Naive thymus-derived CD4-positive, alpha-beta T cell (primary cell): ENCODE data around the gene LGR4. TPM values are rescaled to one million over a fixed set of nuclear protein-coding genes. Genes with fewer than 3 reads are reported as not detected.

Experiments
- ATAC-seq: fragments of 150-1000 bp; cut with Tn5 transposase; 2 replicates; pipeline ENCODE4 v1.10.0; 2021; ENCODE audit warnings: mild to moderate bottlenecking, moderate library complexity
- CTCF ChIA-PET: fragments of 350-600 bp; sonication (Branson Sonifier 250); formaldehyde crosslinking; loops from one replicate; lab custom pipeline; 2021; ENCODE audit warnings: antibody characterized with exemption; lab: Charles Lee
- POLR2A ChIA-PET: fragments of 350-600 bp; sonication (Branson Sonifier 250); formaldehyde crosslinking; loops from one replicate; lab custom pipeline; 2021; ENCODE audit warnings: antibody characterized with exemption, inconsistent platforms; lab: Charles Lee
- DNase-seq, 9 donors: peaks; one replicate each; pipeline versions ENCODE4 v3.0.0 to v3.0.0-alpha.2; 2020 to 2022; ENCODE audit warnings: mixed read lengths in 1 of 9
- H3K27ac ChIP-seq: one replicate; pipeline ENCODE4 v1.7.0; 2013; ENCODE audit warnings: mild to moderate bottlenecking, low read depth, low read length, moderate library complexity
- H3K27me3 ChIP-seq, 2 donors: one replicate each; pipeline ENCODE4 v1.7.0; 2013; ENCODE audit warnings: low read length in 2 of 2, mild to moderate bottlenecking in 2 of 2, moderate library complexity in 2 of 2; ENCODE audit not compliant: control insufficient read depth in 2 of 2, insufficient read depth in 2 of 2
- H3K36me3 ChIP-seq, 3 experiments: 1 replicate in 2 of 3; 2 replicates in 1 of 3; pipeline ENCODE4 v1.7.0; 2013; ENCODE audit warnings: low read length in 3 of 3, mild to moderate bottlenecking in 3 of 3, moderate library complexity in 1 of 3; ENCODE audit not compliant: insufficient read depth in 3 of 3, control insufficient read depth in 2 of 3
- H3K4me1 ChIP-seq, 2 donors: one replicate each; pipeline ENCODE4 v1.7.0; 2013; ENCODE audit warnings: low read length in 2 of 2, mild to moderate bottlenecking in 2 of 2, moderate library complexity in 1 of 2; ENCODE audit not compliant: control insufficient read depth in 2 of 2, insufficient read depth in 2 of 2
- H3K4me3 ChIP-seq: 2 replicates; pipeline ENCODE4 v1.7.0; 2013; ENCODE audit warnings: mild to moderate bottlenecking, low read length
- H3K9me3 ChIP-seq, 3 experiments: 1 replicate in 2 of 3; 2 replicates in 1 of 3; pipeline ENCODE4 v1.7.0; 2013; ENCODE audit warnings: low read length in 3 of 3; ENCODE audit not compliant: control insufficient read depth in 2 of 3
- H3K27ac Mint-ChIP-seq, 9 donors: one replicate each; pipeline ENCODE4 v1.8.0; 2020 to 2022; ENCODE audit warnings: mixed read lengths in 9 of 9, mild to moderate bottlenecking in 8 of 9, moderate library complexity in 5 of 9, inconsistent platforms in 2 of 9
- H3K27me3 Mint-ChIP-seq, 5 donors: one replicate each; pipeline ENCODE4 v1.8.0; 2021 to 2022; ENCODE audit warnings: mixed read lengths in 5 of 5, mild to moderate bottlenecking in 1 of 5
- H3K36me3 Mint-ChIP-seq, 5 donors: one replicate each; pipeline ENCODE4 v1.8.0; 2020 to 2022; ENCODE audit warnings: mixed read lengths in 5 of 5, mild to moderate bottlenecking in 3 of 5, inconsistent platforms in 1 of 5
- H3K4me1 Mint-ChIP-seq, 7 donors: one replicate each; pipeline ENCODE4 v1.8.0; 2020 to 2022; ENCODE audit warnings: mixed read lengths in 7 of 7, mild to moderate bottlenecking in 3 of 7, inconsistent platforms in 1 of 7
- H3K4me3 Mint-ChIP-seq, 10 donors: one replicate each; pipeline ENCODE4 v1.8.0; 2020 to 2022; ENCODE audit warnings: mild to moderate bottlenecking in 10 of 10, mixed read lengths in 10 of 10, moderate library complexity in 6 of 10, inconsistent platforms in 2 of 10
- H3K9me3 Mint-ChIP-seq, 11 donors: one replicate each; pipeline ENCODE4 v1.8.0; 2020 to 2022; ENCODE audit warnings: mixed read lengths in 11 of 11, mild to moderate bottlenecking in 4 of 11, inconsistent platforms in 1 of 11, moderate library complexity in 1 of 11
- intact Hi-C, 2 donors: fragments of 100-400 bp; cut with micrococcal nuclease; formaldehyde crosslinking; loops; one replicate each; pipeline ENCODE4 v1.15.1; 2023
- polyA plus RNA-seq, 2 donors: library from polyadenylated mRNA; unstranded; fragments of 300-500 nt; fragmentation: Illumina TruSeq; gene quantifications; one replicate each; pipeline ENCODE4 v1.2.3, GENCODE V29; 2021
- total RNA-seq, 6 experiments: library from RNA in 5 of 6; stranded (reverse) in 5 of 6; gene quantifications; 1 replicate in 5 of 6; 2 replicates in 1 of 6; pipeline ENCODE4 v1.2.3 and lab custom pipeline; 2021 to 2026

Gene LGR4
- total and polyA plus RNA-seq, 7 experiments from 2014 or later = 0.05 to 1.5 (median 0.49) TPM

DNA sequence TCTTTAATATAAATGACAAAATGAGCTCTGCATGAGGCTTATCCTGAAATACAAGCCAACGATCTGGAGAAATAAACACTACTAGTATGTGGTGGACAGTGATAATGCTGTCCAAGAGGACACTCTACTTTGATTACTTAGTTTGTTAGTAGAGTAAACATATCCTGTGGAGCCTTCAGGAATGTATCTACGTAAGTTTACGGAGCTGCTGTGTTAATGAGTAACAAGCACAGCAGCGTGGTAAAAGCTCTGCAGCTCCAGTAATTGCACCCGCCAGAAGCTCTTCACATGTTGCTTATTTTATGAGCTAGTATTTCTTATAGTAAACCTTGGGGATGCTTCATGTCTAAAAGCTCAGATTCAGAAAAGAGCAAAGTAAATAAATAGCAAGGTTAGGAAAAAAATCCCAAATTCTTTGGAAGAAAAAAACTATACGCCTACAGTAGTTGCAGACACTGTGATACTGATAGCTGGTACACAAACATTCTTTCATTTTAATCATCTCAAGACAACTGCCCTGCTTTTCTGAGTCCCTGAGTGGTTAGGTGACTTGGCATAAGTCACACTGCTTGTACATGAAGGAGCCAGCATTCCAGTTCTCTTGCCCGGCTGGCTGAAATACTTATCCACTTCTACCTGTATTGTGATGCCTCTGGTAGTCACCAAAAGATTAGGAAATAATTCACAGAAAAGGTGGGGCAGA lies 76.9 kb downstream of the LGR4 start:
- Mint-ChIP-seq H3K4me1 (no peaks in the 10 kb centered on the region), H3K27me3 (no peaks in the 10 kb centered on the region), H3K36me3 (no peaks in the 10 kb centered on the region), H3K27ac (no peak overlapping the region), H3K9me3 (no peaks in the 10 kb centered on the region), H3K4me3 (no peak overlapping the region)
- Histone ChIP-seq H3K27me3 (no peaks in the 10 kb centered on the region), H3K9me3 (no peaks in the 10 kb centered on the region), H3K4me1 (no peaks in the 10 kb centered on the region), H3K27ac (no peak overlapping the region), H3K4me3 (no peak overlapping the region), H3K36me3 (no peaks in the 10 kb centered on the region)
- intact Hi-C loops = no loop called here
- CTCF ChIA-PET = interaction anchor here (0.7 to 1.1 kb wide), 2 partner anchors 48 to 83 kb away, joined by 3 read pairs; no protein-coding TSS in a partner anchor
- DNase-seq (no peak), ATAC-seq (no peak)
- POLR2A ChIA-PET = no interaction called here

DNA sequence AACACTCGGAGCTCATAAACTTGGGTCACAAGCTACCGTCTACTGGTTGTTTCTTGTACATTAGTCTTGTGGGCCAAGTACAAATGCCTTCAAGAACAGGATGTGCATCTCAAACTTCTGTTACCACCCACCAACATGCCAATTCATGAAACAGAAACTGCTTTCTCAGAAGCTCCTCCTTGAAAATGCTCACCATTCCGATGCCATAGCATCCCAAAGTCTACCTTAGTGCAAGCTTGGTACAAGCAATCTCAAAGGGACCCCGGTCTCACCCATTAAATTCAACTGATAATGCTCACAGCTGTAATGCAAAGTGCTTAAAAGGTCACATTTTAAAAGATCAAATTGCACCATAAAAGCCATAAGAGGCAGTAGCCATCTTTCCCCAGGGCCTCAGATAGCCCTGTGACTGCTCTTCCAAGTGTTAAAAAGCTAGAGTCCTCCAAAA lies 77.8 kb downstream of the LGR4 start:
- H3K9me3 Mint-ChIP-seq = no peaks in the 10 kb centered on the region
- no peaks in the 10 kb centered on the region for H3K4me1 Mint-ChIP-seq
- no peak overlapping the region for H3K4me3 Mint-ChIP-seq
- Histone ChIP-seq H3K9me3 (no peaks in the 10 kb centered on the region), H3K4me1 (no peaks in the 10 kb centered on the region), H3K4me3 (no peak overlapping the region), H3K27ac (no peak overlapping the region), H3K27me3 (no peaks in the 10 kb centered on the region), H3K36me3 (no peaks in the 10 kb centered on the region)
- H3K27ac Mint-ChIP-seq = no peak overlapping the region
- H3K36me3 Mint-ChIP-seq = no peaks in the 10 kb centered on the region
- intact Hi-C loops = no loop called here
- DNase-seq (no peak), ATAC-seq (no peak)
- POLR2A ChIA-PET = no interaction called here
- CTCF ChIA-PET = no interaction called here
- H3K27me3 Mint-ChIP-seq = no peaks in the 10 kb centered on the region

DNA sequence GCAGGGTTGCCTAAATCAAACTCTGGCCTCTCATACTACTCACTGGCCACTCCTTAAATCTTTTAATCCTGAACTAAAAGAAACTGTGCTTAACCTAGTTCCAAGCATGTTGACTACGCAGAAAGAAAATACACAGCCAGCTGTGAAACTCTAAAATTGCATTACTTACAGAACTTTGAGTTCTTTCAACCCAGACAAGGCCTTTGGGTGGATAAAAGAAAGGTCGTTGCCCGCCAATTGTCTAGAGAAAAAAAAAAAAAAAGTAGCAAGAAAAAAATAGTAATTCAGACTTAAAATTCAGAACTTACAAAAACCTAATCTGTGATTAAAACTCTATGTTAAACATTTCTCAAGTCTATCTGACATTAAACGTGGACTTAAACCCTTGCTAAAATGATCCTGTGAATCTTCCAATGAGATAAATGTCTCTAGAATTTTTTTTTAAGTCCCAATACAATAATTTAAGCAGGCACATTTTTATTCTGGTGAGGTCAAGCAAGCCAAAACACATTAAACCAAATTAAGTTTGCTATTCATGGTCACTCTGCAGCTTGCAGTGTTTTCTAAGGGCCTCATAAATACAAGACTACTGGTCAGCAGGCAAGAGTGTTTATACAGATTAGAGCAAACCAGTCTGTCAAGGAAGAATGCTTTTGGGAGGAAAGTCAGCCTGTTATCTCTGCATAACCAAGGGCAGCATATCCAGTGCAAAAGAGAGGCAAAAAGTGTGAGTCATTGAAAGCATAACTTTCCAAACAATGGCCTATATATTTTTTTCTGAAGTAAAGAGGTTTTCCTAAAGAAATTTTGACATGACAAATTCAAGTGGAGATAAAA lies 80.1 kb downstream of the LGR4 start:
- intact Hi-C loops = no loop called here
- Histone ChIP-seq H3K4me3 (no peak overlapping the region), H3K9me3 (no peaks in the 10 kb centered on the region), H3K36me3 (no peaks in the 10 kb centered on the region), H3K27ac (no peak overlapping the region), H3K27me3 (no peaks in the 10 kb centered on the region), H3K4me1 (no peaks in the 10 kb centered on the region)
- peaks cover 0 to 3% (median 0%) of the 10 kb centered on the region in 7 donors for H3K4me1 Mint-ChIP-seq
- H3K27ac Mint-ChIP-seq = no peak overlapping the region
- ATAC-seq (no peak), DNase-seq (no peak)
- POLR2A ChIA-PET = no interaction called here
- H3K4me3 Mint-ChIP-seq = no peak overlapping the region
- no peaks in the 10 kb centered on the region for H3K27me3 Mint-ChIP-seq
- CTCF ChIA-PET = no interaction called here
- H3K9me3 Mint-ChIP-seq = no peaks in the 10 kb centered on the region
- H3K36me3 Mint-ChIP-seq = no peaks in the 10 kb centered on the region

DNA sequence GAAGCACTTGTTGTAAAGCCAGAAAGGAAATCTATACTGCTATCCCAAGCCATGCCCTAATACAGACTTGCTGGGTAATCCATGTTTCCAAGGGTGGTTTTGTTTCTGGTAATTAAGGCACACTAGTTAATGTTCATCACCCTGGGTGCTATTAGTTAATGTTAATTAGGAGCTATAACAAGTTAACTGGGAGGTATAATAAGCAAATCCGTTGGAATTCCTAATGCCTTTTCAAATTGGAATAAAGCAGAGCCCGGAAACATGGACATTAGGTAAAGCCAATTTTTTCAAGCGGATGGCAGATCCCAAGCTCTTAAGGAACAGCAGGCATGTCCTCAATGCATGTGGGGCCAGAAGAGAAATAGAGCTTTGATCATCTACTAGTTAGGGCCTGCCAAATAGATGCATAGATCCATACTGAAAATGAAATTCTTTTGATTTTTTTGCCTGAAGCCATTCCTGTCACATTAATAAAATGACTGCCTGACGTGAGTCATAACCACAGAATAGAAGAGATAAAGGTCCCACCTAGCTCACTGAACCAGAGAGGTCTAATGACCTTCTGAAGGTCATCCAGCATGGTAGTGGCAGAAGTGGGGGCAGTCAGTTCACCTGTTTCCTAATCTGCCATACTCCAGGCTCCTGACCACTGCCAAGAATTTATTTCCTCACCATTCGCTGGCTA lies 81.1 kb downstream of the LGR4 start:
- no peaks in the 10 kb centered on the region for H3K9me3 Mint-ChIP-seq
- peaks cover 0 to 4% (median 0%) of the 10 kb centered on the region in 5 donors for H3K27me3 Mint-ChIP-seq
- Histone ChIP-seq H3K27ac (no peak overlapping the region), H3K9me3 (no peaks in the 10 kb centered on the region), H3K27me3 (no peaks in the 10 kb centered on the region), H3K36me3 (no peaks in the 10 kb centered on the region), H3K4me1 (no peaks in the 10 kb centered on the region), H3K4me3 (no peak overlapping the region)
- intact Hi-C loops = no loop called here
- H3K4me1 Mint-ChIP-seq = peaks cover 0 to 3% (median 0%) of the 10 kb centered on the region in 7 donors
- CTCF ChIA-PET = no interaction called here
- no peaks in the 10 kb centered on the region for H3K36me3 Mint-ChIP-seq
- POLR2A ChIA-PET = no interaction called here
- H3K27ac Mint-ChIP-seq = no peak overlapping the region
- DNase-seq (no peak), ATAC-seq (no peak)
- H3K4me3 Mint-ChIP-seq = no peak overlapping the region

DNA sequence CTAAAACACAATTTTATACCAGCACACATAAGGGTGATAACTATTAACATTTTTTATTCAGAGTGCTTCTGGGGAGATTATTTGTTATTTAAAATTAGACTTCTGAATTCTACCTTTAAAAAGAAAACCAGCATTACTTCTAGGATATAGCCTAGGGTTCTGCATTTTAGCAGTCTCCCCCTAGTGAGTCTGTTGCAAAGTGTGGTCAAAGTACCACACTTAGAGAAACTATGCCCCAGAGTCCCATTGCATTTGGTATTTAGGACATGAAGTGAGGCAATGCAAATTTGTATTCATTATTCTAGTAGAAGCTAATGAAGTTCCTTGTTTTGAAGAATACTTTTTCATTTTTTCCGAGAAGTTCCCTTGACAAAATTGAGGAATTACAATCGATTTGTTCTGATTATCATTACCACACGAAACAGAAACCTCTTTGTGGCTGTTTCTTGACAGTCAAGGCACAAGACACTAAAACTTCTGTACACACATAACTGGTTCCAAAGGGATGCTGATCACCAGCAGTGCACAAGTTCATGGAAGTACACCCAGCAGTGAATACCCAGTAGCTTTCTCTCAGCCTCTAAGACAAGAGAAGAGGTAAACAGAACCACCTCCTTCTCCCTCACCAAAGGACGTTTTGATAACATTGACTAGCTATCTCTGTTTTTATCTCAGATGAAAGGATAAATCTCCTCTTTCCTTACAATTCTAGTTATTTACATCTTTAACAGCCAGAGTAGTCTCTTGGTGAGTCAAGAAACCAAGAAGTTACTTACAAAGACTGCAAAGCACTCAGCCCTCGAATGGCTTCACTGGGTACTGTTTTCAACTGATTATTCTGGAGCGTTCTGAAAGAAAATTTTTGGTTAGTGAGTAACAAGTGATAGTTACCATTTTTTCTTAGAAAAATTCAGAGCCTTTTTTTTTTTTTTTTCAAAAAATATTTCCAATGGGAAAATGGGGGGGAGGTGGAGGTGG lies 82.0 kb downstream of the LGR4 start:
- ChIA-PET POLR2A (no interaction called here), CTCF (no interaction called here)
- DNase-seq (no peak), ATAC-seq (no peak)
- H3K27me3 Mint-ChIP-seq = peaks cover 0 to 4% (median 0%) of the 10 kb centered on the region in 5 donors
- no peaks in the 10 kb centered on the region for H3K4me1 ChIP-seq
- no peak overlapping the region for H3K4me3 ChIP-seq
- no peak overlapping the region for H3K4me3 Mint-ChIP-seq
- no peaks in the 10 kb centered on the region for H3K36me3 Mint-ChIP-seq
- H3K27ac ChIP-seq = no peak overlapping the region
- H3K36me3 ChIP-seq = no peaks in the 10 kb centered on the region
- H3K9me3 Mint-ChIP-seq = no peaks in the 10 kb centered on the region
- H3K9me3 ChIP-seq = no peaks in the 10 kb centered on the region
- no peaks in the 10 kb centered on the region for H3K27me3 ChIP-seq
- peaks cover 0 to 3% (median 0%) of the 10 kb centered on the region in 7 donors for H3K4me1 Mint-ChIP-seq
- H3K27ac Mint-ChIP-seq = no peak overlapping the region
- intact Hi-C loops = no loop called here

DNA sequence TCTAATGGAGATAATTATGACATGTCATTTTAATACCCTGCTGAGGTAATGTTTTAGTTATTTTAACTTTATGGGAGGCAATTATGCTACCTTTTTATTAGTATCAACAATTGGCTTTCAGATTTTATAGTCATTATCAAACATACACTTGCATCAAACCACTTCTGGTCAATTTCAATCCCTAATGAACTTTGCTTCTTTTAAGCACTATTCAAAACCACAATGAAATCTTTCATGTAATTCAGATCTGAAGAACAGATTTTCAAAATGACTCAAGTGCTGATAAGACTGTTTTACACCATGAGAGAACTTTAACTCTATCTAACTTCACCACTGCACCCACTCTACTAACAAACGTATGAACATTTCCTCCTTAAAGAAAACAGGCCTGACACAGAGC lies 83.7 kb downstream of the LGR4 start:
- POLR2A ChIA-PET = no interaction called here
- H3K27ac Mint-ChIP-seq = no peak overlapping the region

More for the DNA sequence above, 83.7 kb downstream of the LGR4 start:
- no peak overlapping the region for H3K27ac ChIP-seq
- peaks cover 0 to 5% (median 0%) of the 10 kb centered on the region in 5 donors for H3K27me3 Mint-ChIP-seq
- peaks cover 0 to 3% (median 0%) of the 10 kb centered on the region in 7 donors for H3K4me1 Mint-ChIP-seq
- no peaks in the 10 kb centered on the region for H3K36me3 Mint-ChIP-seq
- intact Hi-C loops = no loop called here
- H3K9me3 Mint-ChIP-seq = no peaks in the 10 kb centered on the region
- CTCF ChIA-PET = no interaction called here
- no peak overlapping the region for H3K4me3 ChIP-seq
- H3K9me3 ChIP-seq = no peaks in the 10 kb centered on the region
- no peaks in the 10 kb centered on the region for H3K36me3 ChIP-seq
- H3K4me1 ChIP-seq = no peaks in the 10 kb centered on the region
- no peak for DNase-seq
- no peak overlapping the region for H3K4me3 Mint-ChIP-seq
- H3K27me3 ChIP-seq = no peaks in the 10 kb centered on the region
- no peak for ATAC-seq
